ENCODE results near the gene GPHN. TPM values are rescaled to one million over a fixed set of nuclear protein-coding genes. Genes with fewer than 3 reads are reported as not detected.

Gene GPHN
- total and polyA plus RNA-seq, 7 donors = 8.1 to 39.7 (median 22.3) TPM

GRCh38 chr14:66482873-66483272, 25.1 kb upstream of the GPHN start:
- Histone ChIP-seq H3K4me3 (no peak overlapping the region), H3K27me3 (ENCODE audit: insufficient read depth in 3 of 3, low read length in 2 of 3) (no peaks in the 10 kb centered on the region), H3K27ac (no peak overlapping the region), H3K9me3 (no peaks in the 10 kb centered on the region), H3K4me1 (peaks cover 7% of the 10 kb centered on the region), H3K36me3 (ENCODE audit: insufficient read depth in 1 of 2, low read depth in 1 of 2) (no peaks in the 10 kb centered on the region)
- DNase-seq = no peak
- TF ChIP-seq CTCF (IDR thresholded peaks at IDR 0.05) = no peak
- intact Hi-C loops (cut with DNase I) = no loop called here
- peak in 2 of 4 donors; percentile 42 to 57 for ATAC-seq
- WGBS, 3 donors = 35 to 48% (median 36%) methylated on average over 2 of the region's 2 CpGs

GRCh38 chr14:66483322-66483721, 24.6 kb upstream of the GPHN start:
- ATAC-seq (peak; percentile 59 to 95 (median 94)), DNase-seq (no peak)
- TF ChIP-seq CTCF (IDR thresholded peaks at IDR 0.05) = no peak
- Histone ChIP-seq H3K27me3 (ENCODE audit: insufficient read depth in 3 of 3, low read length in 2 of 3) (no peaks in the 10 kb centered on the region), H3K4me1 (peaks cover 7% of the 10 kb centered on the region), H3K27ac (no peak overlapping the region), H3K4me3 (no peak overlapping the region), H3K9me3 (no peaks in the 10 kb centered on the region), H3K36me3 (ENCODE audit: insufficient read depth in 1 of 2, low read depth in 1 of 2) (no peaks in the 10 kb centered on the region)
- 5 to 7% (median 5%) methylated on average over 1 of the region's 1 CpG for WGBS, 3 donors
- intact Hi-C loops (cut with DNase I) = no loop called here

GRCh38 chr14:66485029-66485428, 22.9 kb upstream of the GPHN start:
- H3K4me1 ChIP-seq = peaks cover 7% of the 10 kb centered on the region
- H3K27ac ChIP-seq = no peak overlapping the region
- WGBS, 3 donors = 68 to 93% (median 78%) methylated on average over 3 of the region's 3 CpGs
- ATAC-seq = no peak
- H3K27me3 ChIP-seq (ENCODE audit: insufficient read depth in 3 of 3, low read length in 2 of 3) = no peaks in the 10 kb centered on the region
- TF ChIP-seq CTCF (IDR thresholded peaks at IDR 0.05) = no peak
- no peak for DNase-seq
- H3K9me3 ChIP-seq = no peaks in the 10 kb centered on the region
- H3K36me3 ChIP-seq (ENCODE audit: insufficient read depth in 1 of 2, low read depth in 1 of 2) = no peaks in the 10 kb centered on the region
- H3K4me3 ChIP-seq = no peak overlapping the region
- intact Hi-C loops (cut with DNase I) = no loop called here

- Histone ChIP-seq H3K27me3 (ENCODE audit: insufficient read depth in 3 of 3, low read length in 2 of 3) (no peaks in the 10 kb centered on the region), H3K4me3 (no peak within 1 kb of the TSS), H3K36me3 (ENCODE audit: insufficient read depth in 1 of 2, low read depth in 1 of 2) (no peaks in the 10 kb centered on the region), H3K27ac (no peak within 1 kb of the TSS), H3K9me3 (no peaks in the 10 kb centered on the region), H3K4me1 (peaks cover 7% of the 10 kb centered on the region)
- TF ChIP-seq CTCF (IDR thresholded peaks at IDR 0.05) = no peak
- 84 to 93% (median 92%) methylated on average over 2 of the region's 2 CpGs for WGBS, 3 donors
- intact Hi-C loops (cut with DNase I) = no loop called here
- ATAC-seq (no peak), DNase-seq (no peak)
Observed at GRCh38 chr14:66485910-66486421, 22.0 kb upstream of the GPHN start, which contains the start of gene CCDC196. Gene CCDC196, plus strand, starts transcription at chr14:66486371. Its CDS starts 132 bp downstream, at chr14:66486503.

- ATAC-seq (no peak), DNase-seq (no peak)
- H3K9me3 ChIP-seq = no peaks in the 10 kb centered on the region
- intact Hi-C loops (cut with DNase I) = no loop called here
- no peak overlapping the region for H3K4me3 ChIP-seq
- H3K4me1 ChIP-seq = peaks cover 7% of the 10 kb centered on the region
- 59 to 60% (median 59%) methylated on average over 2 of the region's 2 CpGs for WGBS, 3 donors
- H3K36me3 ChIP-seq (ENCODE audit: insufficient read depth in 1 of 2, low read depth in 1 of 2) = no peaks in the 10 kb centered on the region
- H3K27me3 ChIP-seq (ENCODE audit: insufficient read depth in 3 of 3, low read length in 2 of 3) = no peaks in the 10 kb centered on the region
- TF ChIP-seq CTCF (IDR thresholded peaks at IDR 0.05) = no peak
- no peak overlapping the region for H3K27ac ChIP-seq
Observed at GRCh38 chr14:66487164-66487563, 20.8 kb upstream of the GPHN start.
